Right cardiac atrium (tissue), 5 donors: ENCODE results near the gene RECQL5. TPM values are rescaled to one million over a fixed set of nuclear protein-coding genes. Genes with fewer than 3 reads are reported as not detected.
A peak's percentile ranks its signal among the peaks of the same experiment; 100 is the strongest.

ENCODE experiments used
- ATAC-seq, 2 donors: fragments of 200-7000 bp; cut with Tn5 transposase; one replicate each; pipeline versions ENCODE4 v1.8.0 to v1.9.1; 2020; ENCODE audit warnings: moderate library complexity in 2 of 2, mild to moderate bottlenecking in 1 of 2
- DNase-seq, 3 donors: peaks; one replicate each; pipeline ENCODE4 v3.0.0-alpha.2; 2020
- H3K27ac ChIP-seq: one replicate; pipeline ENCODE4 v1.5.1; 2013; ENCODE audit warnings: mild to moderate bottlenecking, low read length, control low read depth, moderate library complexity
- H3K27me3 ChIP-seq: one replicate; pipeline ENCODE4 v1.6.1; 2013; ENCODE audit not compliant: control insufficient read depth, insufficient read depth
- H3K4me1 ChIP-seq: one replicate; pipeline ENCODE4 v1.6.1; 2013; ENCODE audit warnings: low read length; ENCODE audit not compliant: control insufficient read depth, insufficient read depth
- H3K4me3 ChIP-seq: one replicate; pipeline ENCODE4 v1.5.1; 2013; ENCODE audit warnings: low read length, control low read depth
- H3K9me3 ChIP-seq: one replicate; pipeline ENCODE4 v1.6.1; 2013; ENCODE audit warnings: low read length; ENCODE audit not compliant: control insufficient read depth
- WGBS: extraction: QIAGEN DNeasy Blood & Tissue Kit; methylation state at CpG from one replicate; pipeline ENCODE4 v1.1.7; 2013; 5-methylcytosine and 5-hydroxymethylcytosine counted together
- intact Hi-C, 4 donors: fragments of 100-400 bp; cut with DNase I; formaldehyde crosslinking; loops; one replicate each; pipeline versions ENCODE4 v1.11.0 to v1.14.0; 2022 to 2023
- polyA plus RNA-seq: library from polyadenylated mRNA; stranded (reverse); fragments of 200-250 nt; gene quantifications from one replicate; pipeline ENCODE4 v1.2.3, GENCODE V29; 2013
- total RNA-seq, 4 donors: library from RNA; stranded (reverse); fragmentation: NEBNext Ultra II Directional; extraction: Animal tissue kit (Norgen Biotek cat#: 25700); gene quantifications; one replicate each; pipeline ENCODE4 v1.2.1, GENCODE V29; 2021
- donor health status: healthy with polysubstance abuse.
- donor health status: DM: no; HTN: yes; CAD: no.
- donor health status: DM: no; HTN: no; CAD: no.
- donor health status: DM: no; HTN: yes; CAD: no; lungs with severe emphysema.
- donor health status: DM: yes; HTN: yes; CAD: no.

Gene RECQL5
- total and polyA plus RNA-seq, 5 donors, result 7.9 to 19.9 (median 14.1) TPM

- no peaks in the 10 kb centered on the region for H3K27me3 ChIP-seq
- no peaks in the 10 kb centered on the region for H3K9me3 ChIP-seq
- DNase-seq (no peak), ATAC-seq (no peak)
- no peak overlapping the region for H3K4me3 ChIP-seq
- 71% methylated on average over 4 of the region's 4 CpGs for WGBS
- no peak overlapping the region for H3K27ac ChIP-seq
- intact Hi-C loops, result loop anchor here in 1 of 4 donors (5.0 kb wide), 1 partner anchor 84 kb away; no protein-coding TSS in a partner anchor
- H3K4me1 ChIP-seq, result no peaks in the 10 kb centered on the region
Measured at GRCh38 chr17:75668489-75668888, 1.5 kb upstream of the RECQL5 start.

- 12% methylated on average over 4 of the region's 4 CpGs for WGBS
- Histone ChIP-seq H3K4me1 (no peaks in the 10 kb centered on the region), H3K4me3 (peak overlapping the region; percentile 98)
Measured at GRCh38 chr17:75667825-75668224, 871 bp upstream of the RECQL5 start.

GRCh38 chr17:75665981-75666380 is 973 bp downstream of the RECQL5 start:
- Histone ChIP-seq H3K4me1 (no peaks in the 10 kb centered on the region), H3K9me3 (no peaks in the 10 kb centered on the region), H3K27ac (no peak overlapping the region), H3K27me3 (no peaks in the 10 kb centered on the region), H3K4me3 (no peak overlapping the region)
- ATAC-seq, result no peak
- WGBS, result 86% methylated on average over 10 of the region's 10 CpGs
- DNase-seq, result no peak
- intact Hi-C loops, result loop anchor here in 1 of 4 donors (5.0 kb wide), 1 partner anchor 86 kb away; no protein-coding TSS in a partner anchor

More at GRCh38 chr17:75667825-75668224, 871 bp upstream of the RECQL5 start:
- intact Hi-C loops, result loop anchor here in 1 of 4 donors (5.0 kb wide), 1 partner anchor 84 kb away; no protein-coding TSS in a partner anchor
- DNase-seq (no peak), ATAC-seq (no peak)
- H3K9me3 ChIP-seq, result no peaks in the 10 kb centered on the region
- H3K27me3 ChIP-seq, result no peaks in the 10 kb centered on the region
- peak overlapping the region; percentile 96 for H3K27ac ChIP-seq

- Histone ChIP-seq H3K4me1 (no peaks in the 10 kb centered on the region), H3K4me3 (no peak overlapping the region), H3K9me3 (no peaks in the 10 kb centered on the region), H3K27me3 (no peaks in the 10 kb centered on the region), H3K27ac (no peak overlapping the region)
- WGBS, result 89% methylated on average over 3 of the region's 3 CpGs
- ATAC-seq, result no peak
- intact Hi-C loops, result no loop called here
- no peak for DNase-seq
Measured at GRCh38 chr17:75664099-75664549, 2.8 kb downstream of the RECQL5 start.

GRCh38 chr17:75662511-75662910 is 4.4 kb downstream of the RECQL5 start:
- Histone ChIP-seq H3K4me1 (no peaks in the 10 kb centered on the region), H3K9me3 (no peaks in the 10 kb centered on the region), H3K4me3 (no peak overlapping the region), H3K27me3 (no peaks in the 10 kb centered on the region), H3K27ac (no peak overlapping the region)
- ATAC-seq (no peak), DNase-seq (no peak)
- WGBS, result 92% methylated on average over 9 of the region's 9 CpGs
- intact Hi-C loops, result no loop called here

GRCh38 chr17:75661531-75661930 is 5.4 kb downstream of the RECQL5 start:
- Histone ChIP-seq H3K27me3 (no peaks in the 10 kb centered on the region), H3K9me3 (no peaks in the 10 kb centered on the region), H3K4me1 (no peaks in the 10 kb centered on the region), H3K4me3 (no peak overlapping the region), H3K27ac (no peak overlapping the region)
- DNase-seq, result no peak
- intact Hi-C loops, result no loop called here
- no peak for ATAC-seq
- WGBS, result 89% methylated on average over 4 of the region's 4 CpGs

GRCh38 chr17:75658237-75658636 is 8.7 kb downstream of the RECQL5 start:
- Histone ChIP-seq H3K4me3 (no peak overlapping the region), H3K9me3 (no peaks in the 10 kb centered on the region), H3K4me1 (no peaks in the 10 kb centered on the region), H3K27me3 (no peaks in the 10 kb centered on the region), H3K27ac (no peak overlapping the region)
- no peak for DNase-seq
- intact Hi-C loops, result no loop called here
- 86% methylated on average over 5 of the region's 5 CpGs for WGBS
- no peak for ATAC-seq

GRCh38 chr17:75654176-75654575 is 12.8 kb downstream of the RECQL5 start:
- ATAC-seq (no peak), DNase-seq (no peak)
- no peaks in the 10 kb centered on the region for H3K27me3 ChIP-seq
- no peaks in the 10 kb centered on the region for H3K9me3 ChIP-seq
- no peak overlapping the region for H3K4me3 ChIP-seq
- H3K27ac ChIP-seq, result no peak overlapping the region
- intact Hi-C loops, result no loop called here
- WGBS, result 29% methylated on average over 2 of the region's 2 CpGs
- H3K4me1 ChIP-seq, result no peaks in the 10 kb centered on the region

GRCh38 chr17:75652934-75653549 is 13.9 kb downstream of the RECQL5 start:
- Histone ChIP-seq H3K27ac (no peak overlapping the region), H3K9me3 (no peaks in the 10 kb centered on the region), H3K4me1 (no peaks in the 10 kb centered on the region), H3K27me3 (no peaks in the 10 kb centered on the region), H3K4me3 (no peak overlapping the region)
- 55% methylated on average over 6 of the region's 6 CpGs for WGBS
- ATAC-seq (peak; percentile 63 to 68), DNase-seq (no peak)
- intact Hi-C loops, result no loop called here

- intact Hi-C loops, result no loop called here
- no peaks in the 10 kb centered on the region for H3K27me3 ChIP-seq
- 93% methylated on average over 5 of the region's 5 CpGs for WGBS
- H3K27ac ChIP-seq, result no peak overlapping the region
- H3K4me3 ChIP-seq, result no peak overlapping the region
- ATAC-seq (peak in 1 of 2 donors; percentile 31), DNase-seq (no peak)
- H3K4me1 ChIP-seq, result no peaks in the 10 kb centered on the region
- H3K9me3 ChIP-seq, result no peaks in the 10 kb centered on the region
Measured at GRCh38 chr17:75652341-75652740, 14.6 kb downstream of the RECQL5 start.

- Histone ChIP-seq H3K4me1 (no peaks in the 10 kb centered on the region), H3K27ac (no peak overlapping the region), H3K4me3 (no peak overlapping the region), H3K27me3 (no peaks in the 10 kb centered on the region), H3K9me3 (no peaks in the 10 kb centered on the region)
- 94% methylated on average over 7 of the region's 7 CpGs for WGBS
- DNase-seq (no peak), ATAC-seq (no peak)
- intact Hi-C loops, result no loop called here
Measured at GRCh38 chr17:75650874-75651273, 16.1 kb downstream of the RECQL5 start.

- Histone ChIP-seq H3K27me3 (no peaks in the 10 kb centered on the region), H3K4me1 (no peaks in the 10 kb centered on the region), H3K9me3 (no peaks in the 10 kb centered on the region), H3K4me3 (no peak overlapping the region), H3K27ac (no peak overlapping the region)
- intact Hi-C loops, result no loop called here
- ATAC-seq (no peak), DNase-seq (no peak)
- 90% methylated on average over 6 of the region's 6 CpGs for whole genome bisulfite sequencing
Measured at GRCh38 chr17:75649687-75650086, 17.3 kb downstream of the RECQL5 start.
